Stimulated activated CD8-positive, alpha-beta memory T cell treated with anti-CD3 and anti-CD28 coated beads, Interleukin-7, amount 100 ng/mL, for 48 hours (primary cell): ENCODE measurements around the gene PALM3.

Source experiments
- DNase-seq, 2 donors: peaks; one replicate each; pipeline ENCODE4 v3.0.0-alpha.2; 2020; ENCODE audit warnings: low read depth in 1 of 2; ENCODE audit errors: extremely low read depth in 1 of 2

PALM3 gene

DNA sequence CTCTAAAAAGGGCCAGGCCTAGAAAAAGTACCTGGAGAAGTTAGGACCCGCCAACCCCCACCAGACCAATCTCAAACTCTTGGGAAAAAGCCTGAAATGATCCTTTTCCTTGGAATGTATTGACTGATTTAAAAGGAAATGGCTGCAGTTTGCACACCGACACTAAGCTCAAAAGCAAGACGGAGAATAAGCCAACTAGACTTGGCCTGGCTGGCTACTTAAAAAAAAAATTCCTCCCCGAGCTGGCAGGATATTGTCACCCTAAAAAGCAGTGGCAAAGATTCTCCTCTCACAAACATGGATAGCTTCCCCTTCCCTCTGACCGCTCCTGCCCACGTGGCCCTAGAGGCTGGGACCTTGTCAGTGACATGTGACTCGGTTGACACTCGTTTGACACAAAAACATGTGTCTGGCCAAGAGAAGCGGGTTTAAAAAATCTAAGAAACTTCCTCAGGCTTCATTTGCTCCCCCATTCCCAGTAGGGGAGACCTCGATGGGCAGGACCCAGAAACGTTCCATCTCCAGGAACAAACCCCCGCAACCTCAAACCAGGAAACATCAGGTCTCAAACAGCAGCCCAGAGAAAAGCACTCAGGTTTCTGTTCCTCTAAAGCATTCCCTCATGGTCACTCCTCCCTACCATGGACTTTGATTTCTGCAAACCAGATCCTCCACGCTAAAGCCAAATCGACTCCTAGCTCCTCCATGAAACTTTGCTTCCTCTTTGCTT lies 57.1 kb downstream of the PALM3 start:
- no peak for DNase-seq
